ENCODE data around the gene KCNG1. TPM values are rescaled to one million over a fixed set of nuclear protein-coding genes. Genes with fewer than 3 reads are reported as not detected.

The KCNG1 gene
- total RNA-seq, 1 donor from 2014 or later, result 2.2 TPM

GRCh38 chr20:51061418-51062045 is 38.6 kb upstream of the KCNG1 start:
- H3K4me1 ChIP-seq, result peaks cover 9% of the 10 kb centered on the region
- H3K36me3 ChIP-seq, result no peaks in the 10 kb centered on the region
- DNase-seq (ENCODE audit: low spot score), result no peak
- H4K20me1 ChIP-seq (ENCODE audit: low read depth), result no peaks in the 10 kb centered on the region
- TF ChIP-seq EZH2 (IDR thresholded peaks at IDR 0.05), result no peak
- TF ChIP-seq CTCF (IDR thresholded peaks at IDR 0.05), result no peak
- no peak for TF ChIP-seq EZH2phosphoT487 (IDR thresholded peaks at IDR 0.05)
- H3K4me2 ChIP-seq, result no peak overlapping the region
- no peaks in the 10 kb centered on the region for H3K9me3 ChIP-seq (ENCODE audit: low read depth)
- no peak overlapping the region for H2AFZ ChIP-seq (replicated peaks)
- H3K79me2 ChIP-seq (ENCODE audit: low read depth), result no peaks in the 10 kb centered on the region
- Mint-ChIP-seq H3K4me1 (peaks cover 31% of the 10 kb centered on the region), H3K27ac (peak overlapping the region; percentile 70), H3K36me3 (no peaks in the 10 kb centered on the region), H3K9me3 (no peaks in the 10 kb centered on the region), H3K27me3 (ENCODE audit: insufficient read depth, low read depth) (peaks cover 11% of the 10 kb centered on the region), H3K4me3 (no peak overlapping the region)
- no peak overlapping the region for H3K9ac ChIP-seq
- H3K4me3 ChIP-seq, result no peak overlapping the region
- H3F3A ChIP-seq (ENCODE audit: low read depth), result no peaks in the 10 kb centered on the region
- no peaks in the 10 kb centered on the region for H3K27me3 ChIP-seq
- H3K27ac ChIP-seq, result no peak overlapping the region

DNA sequence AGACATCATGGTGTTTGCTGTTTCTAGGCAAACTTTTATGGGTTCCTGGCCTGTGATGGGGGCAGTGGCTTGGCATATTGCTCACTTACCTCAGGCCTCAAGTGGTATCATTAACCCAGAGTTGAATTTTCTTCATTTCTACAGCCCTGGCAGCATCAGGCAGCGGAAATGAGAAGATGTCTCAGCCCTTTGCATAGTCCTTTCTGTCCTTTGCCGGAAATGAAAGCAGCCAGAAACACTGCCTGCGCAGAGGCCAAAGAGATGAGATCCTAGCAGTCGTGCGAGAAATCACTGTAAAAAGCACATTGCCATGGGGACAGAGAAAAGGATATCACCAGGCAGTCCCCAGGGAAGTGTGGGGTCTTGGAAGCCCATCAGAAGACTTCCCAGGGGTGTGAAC is 37.4 kb upstream of the KCNG1 start:
- TF ChIP-seq CTCF (IDR thresholded peaks at IDR 0.05), result no peak
- no peak for TF ChIP-seq EZH2 (IDR thresholded peaks at IDR 0.05)
- TF ChIP-seq EZH2phosphoT487 (IDR thresholded peaks at IDR 0.05), result no peak
- H3K36me3 Mint-ChIP-seq, result no peaks in the 10 kb centered on the region
- Histone ChIP-seq H3K4me2 (no peak overlapping the region), H3K27ac (no peak overlapping the region), H3K4me1 (peaks cover 9% of the 10 kb centered on the region), H3K36me3 (no peaks in the 10 kb centered on the region), H2AFZ (replicated peaks) (no peak overlapping the region), H3F3A (ENCODE audit: low read depth) (no peaks in the 10 kb centered on the region), H3K4me3 (no peak overlapping the region), H3K9me3 (ENCODE audit: low read depth) (no peaks in the 10 kb centered on the region), H4K20me1 (ENCODE audit: low read depth) (no peaks in the 10 kb centered on the region), H3K9ac (no peak overlapping the region), H3K27me3 (no peaks in the 10 kb centered on the region), H3K79me2 (ENCODE audit: low read depth) (no peaks in the 10 kb centered on the region)
- peaks cover 9% of the 10 kb centered on the region for H3K27me3 Mint-ChIP-seq (ENCODE audit: insufficient read depth, low read depth)
- H3K27ac Mint-ChIP-seq, result no peak overlapping the region
- H3K4me3 Mint-ChIP-seq, result no peak overlapping the region
- peaks cover 31% of the 10 kb centered on the region for H3K4me1 Mint-ChIP-seq
- no peak for DNase-seq (ENCODE audit: low spot score)
- no peaks in the 10 kb centered on the region for H3K9me3 Mint-ChIP-seq

DNA sequence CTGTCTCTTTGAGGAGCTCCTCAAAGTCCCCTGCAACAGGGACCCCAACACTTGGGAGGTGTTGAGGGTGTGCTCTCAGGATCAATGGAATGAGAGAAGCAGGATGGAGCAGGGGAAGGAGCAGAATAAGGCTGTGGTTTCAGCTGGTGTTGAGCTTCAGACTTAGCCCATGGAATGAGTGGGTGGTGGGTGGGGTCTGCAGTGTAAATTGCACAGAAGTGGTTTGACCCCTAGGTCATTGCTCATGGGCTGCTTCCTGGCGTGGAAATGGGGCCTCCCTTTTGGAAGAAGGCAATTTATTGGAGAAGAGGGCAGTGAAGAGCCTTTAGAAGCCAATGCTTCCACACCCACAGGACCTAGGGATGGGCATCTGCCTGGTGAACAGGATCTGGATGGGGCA is 37.0 kb upstream of the KCNG1 start:
- Histone ChIP-seq H3K36me3 (no peaks in the 10 kb centered on the region), H3K27ac (no peak overlapping the region), H3K4me3 (no peak overlapping the region), H3K79me2 (ENCODE audit: low read depth) (no peaks in the 10 kb centered on the region), H3K9ac (no peak overlapping the region), H3K9me3 (ENCODE audit: low read depth) (no peaks in the 10 kb centered on the region), H2AFZ (replicated peaks) (no peak overlapping the region), H3K4me1 (peaks cover 9% of the 10 kb centered on the region), H3F3A (ENCODE audit: low read depth) (no peaks in the 10 kb centered on the region), H4K20me1 (ENCODE audit: low read depth) (no peaks in the 10 kb centered on the region), H3K4me2 (no peak overlapping the region), H3K27me3 (no peaks in the 10 kb centered on the region)
- Mint-ChIP-seq H3K27me3 (ENCODE audit: insufficient read depth, low read depth) (peaks cover 9% of the 10 kb centered on the region), H3K27ac (peak overlapping the region; percentile 62), H3K4me3 (no peak overlapping the region), H3K9me3 (no peaks in the 10 kb centered on the region), H3K36me3 (no peaks in the 10 kb centered on the region), H3K4me1 (peaks cover 31% of the 10 kb centered on the region)
- no peak for TF ChIP-seq EZH2 (IDR thresholded peaks at IDR 0.05)
- TF ChIP-seq CTCF (IDR thresholded peaks at IDR 0.05), result no peak
- no peak for TF ChIP-seq EZH2phosphoT487 (IDR thresholded peaks at IDR 0.05)
- no peak for DNase-seq (ENCODE audit: low spot score)
